ENCODE measurements around the gene SLC26A11. TPM values are rescaled to one million over a fixed set of nuclear protein-coding genes. Genes with fewer than 3 reads are reported as not detected.

Gene SLC26A11
- total RNA-seq, 4 donors from 2014 or later = 11.3 to 13.8 (median 12.7) TPM

- intact Hi-C loops (cut with DNase I) = no loop called here
- no peak for DNase-seq (ENCODE audit: extremely low spot score)
- Histone ChIP-seq H3K27ac (replicated peaks in 1 of 4) (no peak overlapping the region), H3K4me1 (peaks cover 3 to 12% (median 9%) of the 10 kb centered on the region in 4 donors), H3K36me3 (peaks cover 31 to 88% (median 80%) of the 10 kb centered on the region in 4 donors), H3K4me3 (no peak overlapping the region), H3K9me3 (no peaks in the 10 kb centered on the region), H3K27me3 (no peaks in the 10 kb centered on the region)
- 93% methylated on average over 38 of the region's 48 CpGs for WGBS
- no peak for TF ChIP-seq POLR2AphosphoS5 (IDR thresholded peaks at IDR 0.05)
- no peak for TF ChIP-seq POLR2A (IDR thresholded peaks at IDR 0.05; ENCODE audit: low read depth)
- no peak for TF ChIP-seq EP300 (IDR thresholded peaks at IDR 0.05)
- no peak for TF ChIP-seq CTCF (IDR thresholded peaks at IDR 0.05)
These were observed 6.0 kb upstream of the SLC26A11 start for GRCh38 chr17:80214012-80214877.

GRCh38 chr17:80214878-80215210 is 5.4 kb upstream of the SLC26A11 start:
- DNase-seq (ENCODE audit: extremely low spot score) = no peak
- H3K27ac ChIP-seq (replicated peaks in 1 of 4) = no peak overlapping the region
- H3K9me3 ChIP-seq = no peaks in the 10 kb centered on the region
- WGBS = 91% methylated on average over 15 of the region's 17 CpGs
- no peaks in the 10 kb centered on the region for H3K27me3 ChIP-seq
- intact Hi-C loops (cut with DNase I) = loop anchor here (5.0 kb wide), 1 partner anchor 63 kb away; no protein-coding TSS in a partner anchor
- peaks cover 30 to 83% (median 75%) of the 10 kb centered on the region in 4 donors for H3K36me3 ChIP-seq
- TF ChIP-seq CTCF (IDR thresholded peaks at IDR 0.05) (no peak), EP300 (IDR thresholded peaks at IDR 0.05) (no peak), POLR2A (IDR thresholded peaks at IDR 0.05; ENCODE audit: low read depth) (no peak), POLR2AphosphoS5 (IDR thresholded peaks at IDR 0.05) (no peak)
- H3K4me1 ChIP-seq = peaks cover 7 to 18% (median 15%) of the 10 kb centered on the region in 4 donors
- no peak overlapping the region for H3K4me3 ChIP-seq

GRCh38 chr17:80216473-80217456 is 3.5 kb upstream of the SLC26A11 start:
- Histone ChIP-seq H3K27me3 (no peaks in the 10 kb centered on the region), H3K27ac (replicated peaks in 1 of 4) (no peak overlapping the region), H3K4me3 (no peak overlapping the region), H3K36me3 (peaks cover 12 to 64% (median 56%) of the 10 kb centered on the region in 4 donors), H3K9me3 (no peaks in the 10 kb centered on the region), H3K4me1 (peaks cover 15 to 30% (median 27%) of the 10 kb centered on the region in 4 donors)
- TF ChIP-seq EP300 (IDR thresholded peaks at IDR 0.05) = no peak
- TF ChIP-seq POLR2A (IDR thresholded peaks at IDR 0.05; ENCODE audit: low read depth) = no peak
- TF ChIP-seq POLR2AphosphoS5 (IDR thresholded peaks at IDR 0.05) = no peak
- TF ChIP-seq CTCF (IDR thresholded peaks at IDR 0.05) = no peak
- no peak for DNase-seq (ENCODE audit: extremely low spot score)
- intact Hi-C loops (cut with DNase I) = loop anchor here (5.0 kb wide), 1 partner anchor 64 kb away; no protein-coding TSS in a partner anchor
- 96% methylated on average over 40 of the region's 40 CpGs for WGBS

- Histone ChIP-seq H3K36me3 (peaks cover 8 to 54% (median 46%) of the 10 kb centered on the region in 4 donors), H3K9me3 (no peaks in the 10 kb centered on the region), H3K27ac (replicated peaks in 1 of 4) (no peak overlapping the region), H3K27me3 (no peaks in the 10 kb centered on the region), H3K4me1 (peaks cover 15 to 39% (median 37%) of the 10 kb centered on the region in 4 donors), H3K4me3 (no peak overlapping the region)
- intact Hi-C loops (cut with DNase I) = loop anchor here (5.0 kb wide), 1 partner anchor 66 kb away; no protein-coding TSS in a partner anchor
- 100% methylated on average over 2 of the region's 13 CpGs for WGBS
- no peak for TF ChIP-seq CTCF (IDR thresholded peaks at IDR 0.05)
- no peak for TF ChIP-seq EP300 (IDR thresholded peaks at IDR 0.05)
- TF ChIP-seq POLR2A (IDR thresholded peaks at IDR 0.05; ENCODE audit: low read depth) = no peak
- no peak for TF ChIP-seq POLR2AphosphoS5 (IDR thresholded peaks at IDR 0.05)
- DNase-seq (ENCODE audit: extremely low spot score) = no peak
These were observed 2.4 kb upstream of the SLC26A11 start for GRCh38 chr17:80217703-80218362.

Data from esophagus muscularis mucosa (tissue), 4 donors.